ENCODE measurements around the gene KIFC3.

GRCh38 chr16:57822018-57822553 lies 19.8 kb upstream of the KIFC3 start:
- TF ChIP-seq, protein P1, sequence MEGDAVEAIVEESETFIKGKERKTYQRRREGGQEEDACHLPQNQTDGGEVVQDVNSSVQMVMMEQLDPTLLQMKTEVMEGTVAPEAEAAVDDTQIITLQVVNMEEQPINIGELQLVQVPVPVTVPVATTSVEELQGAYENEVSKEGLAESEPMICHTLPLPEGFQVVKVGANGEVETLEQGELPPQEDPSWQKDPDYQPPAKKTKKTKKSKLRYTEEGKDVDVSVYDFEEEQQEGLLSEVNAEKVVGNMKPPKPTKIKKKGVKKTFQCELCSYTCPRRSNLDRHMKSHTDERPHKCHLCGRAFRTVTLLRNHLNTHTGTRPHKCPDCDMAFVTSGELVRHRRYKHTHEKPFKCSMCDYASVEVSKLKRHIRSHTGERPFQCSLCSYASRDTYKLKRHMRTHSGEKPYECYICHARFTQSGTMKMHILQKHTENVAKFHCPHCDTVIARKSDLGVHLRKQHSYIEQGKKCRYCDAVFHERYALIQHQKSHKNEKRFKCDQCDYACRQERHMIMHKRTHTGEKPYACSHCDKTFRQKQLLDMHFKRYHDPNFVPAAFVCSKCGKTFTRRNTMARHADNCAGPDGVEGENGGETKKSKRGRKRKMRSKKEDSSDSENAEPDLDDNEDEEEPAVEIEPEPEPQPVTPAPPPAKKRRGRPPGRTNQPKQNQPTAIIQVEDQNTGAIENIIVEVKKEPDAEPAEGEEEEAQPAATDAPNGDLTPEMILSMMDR (conservative IDR thresholded peaks at IDR 0.05), result no peak
- TF ChIP-seq ZFX (IDR thresholded peaks at IDR 0.05), result no peak

Data from C4-2B (cell line).